K562 (cell line): ENCODE results near the gene RASSF3. TPM values are rescaled to one million over a fixed set of nuclear protein-coding genes. Genes with fewer than 3 reads are reported as not detected.

ENCODE experiments used
- CBFA2T3 ChIP-seq: fragments of 450-650 bp; IDR thresholded peaks from 2 replicates; pipeline ENCODE4 v1.6.1; 2017
- KLF10 ChIP-seq: fragments of 250-450 bp; sonication (Bioruptor Pico); IDR thresholded peaks from 2 replicates; pipeline ENCODE4 v1.6.1; 2021; ENCODE audit warnings: matching md5 sums
- NUFIP1 ChIP-seq: fragments of 450-650 bp; IDR thresholded peaks from 2 replicates; pipeline ENCODE4 v1.6.1; 2018; ENCODE audit not compliant: partially characterized antibody
- RBM39 ChIP-seq: fragments of 200-400 bp; formaldehyde crosslinking; optimal IDR thresholded peaks from 2 replicates; pipeline ENCODE3; 2018; ENCODE audit warnings: low read depth, low read length
- SP2 ChIP-seq: IDR thresholded peaks from 2 replicates; pipeline ENCODE4 v1.6.1; 2011; ENCODE audit warnings: mild to moderate bottlenecking, low read depth, low read length, moderate library complexity; ENCODE audit not compliant: poor library complexity, severe bottlenecking; ENCODE audit errors: extremely low read depth
- ZBTB7A ChIP-seq: IDR thresholded peaks from 2 replicates; pipeline ENCODE4 v1.6.1; 2011; ENCODE audit warnings: low read depth, mild to moderate bottlenecking, low read length, moderate library complexity, borderline replicate concordance; ENCODE audit not compliant: control insufficient read depth
- ZFX ChIP-seq: sonication (generic); formaldehyde crosslinking; IDR thresholded peaks from 2 replicates; pipeline ENCODE4 v1.8.0; 2022; ENCODE audit warnings: mild to moderate bottlenecking, missing genetic modification reagents, moderate library complexity
- ZNF134 ChIP-seq: fragments of 250-450 bp; sonication (Bioruptor Pico); conservative IDR thresholded peaks from 2 replicates; pipeline ENCODE4 v1.4.0; 2020
- ZNF76 ChIP-seq: fragments of 250-450 bp; sonication (Bioruptor Pico); IDR thresholded peaks from 2 replicates; pipeline ENCODE4 v1.4.0; 2020; ENCODE audit warnings: mild to moderate bottlenecking, moderate library complexity, borderline replicate concordance
- polyA plus RNA-seq, 8 experiments: library from polyadenylated mRNA; depleted of rRNA in 4 of 8; stranded (reverse) in 5 of 8; unstranded in 3 of 8; fragments of >200 nt; fragmentation: Nextera tagmentation in 2 of 8; fragmentation: Illumina TruSeq in 1 of 8; extraction: Ambion mirVana in 2 of 8; extraction: Trizol in 1 of 8; gene quantifications; 2 replicates each; pipeline versions ENCODE4 v1.2.1 to v1.2.3, GENCODE V29; 2011 to 2014; ENCODE audit warnings: inconsistent platforms in 1 of 8, missing spikeins in 1 of 8
- total RNA-seq, 7 experiments: library from RNA; depleted of rRNA in 6 of 7; stranded (reverse); fragments of >200 nt in 6 of 7; fragmentation: Illumina TruSeq in 2 of 7; extraction: Trizol in 2 of 7; gene quantifications; 2 replicates each; pipeline versions ENCODE4 v1.2.1 to v1.2.3, GENCODE V29; 2011 to 2021; ENCODE audit warnings: low replicate concordance in 1 of 7
- TF ChIP-seq, protein P1 (sequence below), 2 experiments: fragments of 450-650 bp; conservative IDR thresholded peaks; 2 replicates each; pipeline ENCODE4 v1.6.1; 2017; ENCODE audit warnings: mild to moderate bottlenecking in 2 of 2, moderate library complexity in 2 of 2
- TF ChIP-seq, protein P2 (sequence below): sonication (generic); formaldehyde crosslinking; IDR thresholded peaks from 2 replicates; pipeline ENCODE4 v1.8.0; 2023; ENCODE audit warnings: mild to moderate bottlenecking, missing genetic modification reagents
- TF ChIP-seq, protein P3 (sequence below): sonication (generic); IDR thresholded peaks from 2 replicates; pipeline ENCODE4 v1.6.1; 2016

The RASSF3 gene
- total and polyA plus RNA-seq, 9 of the 15 experiments (the other 6 are each of a cell fraction or from before 2014, with no cell fraction given) = 3.7 to 39.2 (median 20.2) TPM

DNA sequence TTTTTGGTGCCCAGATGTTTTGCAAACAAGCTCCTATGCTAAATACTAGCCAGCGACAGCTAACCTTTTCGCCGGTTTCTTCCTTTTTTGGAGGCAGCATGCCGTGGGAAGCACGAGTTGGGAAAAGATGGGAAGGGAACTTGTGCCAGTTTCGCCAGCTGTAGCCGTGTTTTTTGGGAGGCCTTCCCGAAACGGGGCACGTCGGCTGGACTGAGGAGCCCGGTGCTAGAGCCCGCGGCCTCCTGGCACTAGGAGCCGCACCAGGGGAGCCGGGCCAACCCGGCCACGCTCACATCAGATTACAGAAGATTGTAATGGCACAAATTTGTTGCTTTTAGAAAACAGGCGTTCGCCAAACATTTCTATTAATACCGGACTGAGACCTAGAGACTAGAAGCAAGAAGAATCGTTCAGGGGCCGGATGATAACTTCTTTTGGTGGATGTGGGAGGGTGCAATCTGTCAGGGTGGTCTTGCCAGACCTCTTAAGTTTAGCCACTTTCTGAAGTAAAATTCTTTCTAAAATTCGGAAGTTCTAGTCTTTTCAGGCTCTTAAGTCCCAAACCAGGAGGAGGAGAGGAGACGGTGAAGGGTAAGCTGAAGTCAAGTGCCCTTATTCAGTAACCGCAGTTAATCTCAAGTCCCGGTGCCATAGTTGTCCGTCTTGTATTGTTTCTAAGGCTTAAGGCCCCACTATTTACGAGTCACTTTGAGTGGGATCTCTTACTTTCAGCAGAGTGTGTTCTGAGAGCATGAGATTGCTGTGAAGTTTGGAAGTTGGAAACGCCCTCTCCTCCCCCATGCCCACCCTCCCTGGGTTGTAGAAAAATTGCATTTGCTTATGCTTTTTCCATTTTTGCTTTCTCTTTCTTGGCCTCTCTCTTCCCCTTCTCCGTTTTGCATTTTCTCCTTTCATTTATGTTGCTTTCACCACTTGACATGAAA, 1.3 kb downstream of the RASSF3 start (continued):
- TF ChIP-seq, protein P1, sequence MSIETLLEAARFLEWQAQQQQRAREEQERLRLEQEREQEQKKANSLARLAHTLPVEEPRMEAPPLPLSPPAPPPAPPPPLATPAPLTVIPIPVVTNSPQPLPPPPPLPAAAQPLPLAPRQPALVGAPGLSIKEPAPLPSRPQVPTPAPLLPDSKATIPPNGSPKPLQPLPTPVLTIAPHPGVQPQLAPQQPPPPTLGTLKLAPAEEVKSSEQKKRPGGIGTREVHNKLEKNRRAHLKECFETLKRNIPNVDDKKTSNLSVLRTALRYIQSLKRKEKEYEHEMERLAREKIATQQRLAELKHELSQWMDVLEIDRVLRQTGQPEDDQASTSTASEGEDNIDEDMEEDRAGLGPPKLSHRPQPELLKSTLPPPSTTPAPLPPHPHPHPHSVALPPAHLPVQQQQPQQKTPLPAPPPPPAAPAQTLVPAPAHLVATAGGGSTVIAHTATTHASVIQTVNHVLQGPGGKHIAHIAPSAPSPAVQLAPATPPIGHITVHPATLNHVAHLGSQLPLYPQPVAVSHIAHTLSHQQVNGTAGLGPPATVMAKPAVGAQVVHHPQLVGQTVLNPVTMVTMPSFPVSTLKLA (conservative IDR thresholded peaks at IDR 0.05) = 0 out of 4 replicates have a peak, but pooled peaks of 1 of the 2 experiments have one; percentile 14
- TF ChIP-seq KLF10 (no peak), ZNF134 (CRISPR knock-in tag) (no peak), ZFX (CRISPR knock-in tag) (peak; percentile 47; the same call in 1 of the 2 replicates), CBFA2T3 (0 out of 2 replicates have a peak, but pooled peaks have one; percentile 2), RBM39 (peak; percentile 11), ZNF76 (no peak), SP2 (peak; percentile 13), ZBTB7A (peak; percentile 15; the same call in 1 of the 2 replicates), NUFIP1 (no peak)
- TF ChIP-seq, protein P2, sequence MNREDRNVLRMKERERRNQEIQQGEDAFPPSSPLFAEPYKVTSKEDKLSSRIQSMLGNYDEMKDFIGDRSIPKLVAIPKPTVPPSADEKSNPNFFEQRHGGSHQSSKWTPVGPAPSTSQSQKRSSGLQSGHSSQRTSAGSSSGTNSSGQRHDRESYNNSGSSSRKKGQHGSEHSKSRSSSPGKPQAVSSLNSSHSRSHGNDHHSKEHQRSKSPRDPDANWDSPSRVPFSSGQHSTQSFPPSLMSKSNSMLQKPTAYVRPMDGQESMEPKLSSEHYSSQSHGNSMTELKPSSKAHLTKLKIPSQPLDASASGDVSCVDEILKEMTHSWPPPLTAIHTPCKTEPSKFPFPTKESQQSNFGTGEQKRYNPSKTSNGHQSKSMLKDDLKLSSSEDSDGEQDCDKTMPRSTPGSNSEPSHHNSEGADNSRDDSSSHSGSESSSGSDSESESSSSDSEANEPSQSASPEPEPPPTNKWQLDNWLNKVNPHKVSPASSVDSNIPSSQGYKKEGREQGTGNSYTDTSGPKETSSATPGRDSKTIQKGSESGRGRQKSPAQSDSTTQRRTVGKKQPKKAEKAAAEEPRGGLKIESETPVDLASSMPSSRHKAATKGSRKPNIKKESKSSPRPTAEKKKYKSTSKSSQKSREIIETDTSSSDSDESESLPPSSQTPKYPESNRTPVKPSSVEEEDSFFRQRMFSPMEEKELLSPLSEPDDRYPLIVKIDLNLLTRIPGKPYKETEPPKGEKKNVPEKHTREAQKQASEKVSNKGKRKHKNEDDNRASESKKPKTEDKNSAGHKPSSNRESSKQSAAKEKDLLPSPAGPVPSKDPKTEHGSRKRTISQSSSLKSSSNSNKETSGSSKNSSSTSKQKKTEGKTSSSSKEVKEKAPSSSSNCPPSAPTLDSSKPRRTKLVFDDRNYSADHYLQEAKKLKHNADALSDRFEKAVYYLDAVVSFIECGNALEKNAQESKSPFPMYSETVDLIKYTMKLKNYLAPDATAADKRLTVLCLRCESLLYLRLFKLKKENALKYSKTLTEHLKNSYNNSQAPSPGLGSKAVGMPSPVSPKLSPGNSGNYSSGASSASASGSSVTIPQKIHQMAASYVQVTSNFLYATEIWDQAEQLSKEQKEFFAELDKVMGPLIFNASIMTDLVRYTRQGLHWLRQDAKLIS (CRISPR knock-in tag) = 0 out of 2 replicates have a peak, but pooled peaks have one; percentile 21
- TF ChIP-seq, protein P3, sequence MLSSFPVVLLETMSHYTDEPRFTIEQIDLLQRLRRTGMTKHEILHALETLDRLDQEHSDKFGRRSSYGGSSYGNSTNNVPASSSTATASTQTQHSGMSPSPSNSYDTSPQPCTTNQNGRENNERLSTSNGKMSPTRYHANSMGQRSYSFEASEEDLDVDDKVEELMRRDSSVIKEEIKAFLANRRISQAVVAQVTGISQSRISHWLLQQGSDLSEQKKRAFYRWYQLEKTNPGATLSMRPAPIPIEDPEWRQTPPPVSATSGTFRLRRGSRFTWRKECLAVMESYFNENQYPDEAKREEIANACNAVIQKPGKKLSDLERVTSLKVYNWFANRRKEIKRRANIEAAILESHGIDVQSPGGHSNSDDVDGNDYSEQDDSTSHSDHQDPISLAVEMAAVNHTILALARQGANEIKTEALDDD = peak; percentile 64
